Central memory CD8-positive, alpha-beta T cell (primary cell): ENCODE results near the gene TMEM271.
A peak's percentile ranks its signal among the peaks of the same experiment; 100 is the strongest.

Experiments
- ATAC-seq: fragments of 150-1000 bp; cut with Tn5 transposase; replicated peaks from 2 replicates; pipeline ENCODE4 v1.10.0; 2022; ENCODE audit warnings: mild to moderate bottlenecking, moderate FRiP score, moderate number of reproducible peaks; ENCODE audit not compliant: poor library complexity, severe bottlenecking; ENCODE audit errors: extremely low read depth
- DNase-seq, 2 donors: peaks; one replicate each; pipeline ENCODE4 v3.0.0; 2021; ENCODE audit warnings: low spot score in 2 of 2
- H3K27ac Mint-ChIP-seq: one replicate; pipeline ENCODE4 v1.8.0; 2022; ENCODE audit warnings: low read depth, mild to moderate bottlenecking, moderate library complexity, mixed read lengths
- H3K27me3 Mint-ChIP-seq: one replicate; pipeline ENCODE4 v1.8.0; 2022; ENCODE audit warnings: mixed read lengths
- H3K36me3 Mint-ChIP-seq: one replicate; pipeline ENCODE4 v1.8.0; 2022; ENCODE audit warnings: mild to moderate bottlenecking, moderate library complexity, mixed read lengths; ENCODE audit not compliant: insufficient read depth
- H3K4me1 Mint-ChIP-seq: one replicate; pipeline ENCODE4 v1.8.0; 2022; ENCODE audit warnings: mixed read lengths
- H3K4me3 Mint-ChIP-seq: one replicate; pipeline ENCODE4 v1.8.0; 2022; ENCODE audit warnings: mild to moderate bottlenecking, moderate library complexity, mixed read lengths
- H3K9me3 Mint-ChIP-seq: one replicate; pipeline ENCODE4 v1.8.0; 2022; ENCODE audit warnings: mixed read lengths

Gene TMEM271

GRCh38 chr4:536351-536972, 39.6 kb downstream of the TMEM271 start:
- H3K4me3 Mint-ChIP-seq: no peak overlapping the region
- H3K27me3 Mint-ChIP-seq: no peaks in the 10 kb centered on the region
- H3K36me3 Mint-ChIP-seq: peaks cover 7% of the 10 kb centered on the region
- H3K9me3 Mint-ChIP-seq: peaks cover 8% of the 10 kb centered on the region
- peaks cover 8% of the 10 kb centered on the region for H3K4me1 Mint-ChIP-seq
- ATAC-seq (no peak), DNase-seq (no peak)
- H3K27ac Mint-ChIP-seq: no peak overlapping the region

DNA sequence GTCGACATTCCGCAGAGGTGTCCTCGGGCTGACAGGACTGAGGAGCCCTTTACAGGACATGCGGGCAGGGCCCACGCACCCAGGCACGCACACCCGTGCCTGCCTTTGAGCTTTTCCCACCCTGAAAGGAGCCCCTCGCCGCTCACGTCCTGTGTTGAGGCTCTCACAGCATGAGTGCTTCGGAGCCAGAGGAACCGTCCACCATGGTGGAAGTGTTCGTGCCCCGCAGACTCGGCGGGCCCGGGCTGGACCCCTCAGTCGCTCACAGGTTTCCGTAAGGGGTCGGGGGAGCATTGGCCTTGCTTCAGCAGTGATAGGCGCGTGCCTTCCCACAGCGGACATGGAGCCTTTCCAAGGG, 40.2 kb downstream of the TMEM271 start:
- no peaks in the 10 kb centered on the region for H3K27me3 Mint-ChIP-seq
- H3K4me3 Mint-ChIP-seq: no peak overlapping the region
- H3K9me3 Mint-ChIP-seq: peaks cover 8% of the 10 kb centered on the region
- DNase-seq: no peak
- H3K27ac Mint-ChIP-seq: no peak overlapping the region
- H3K36me3 Mint-ChIP-seq: peaks cover 7% of the 10 kb centered on the region
- ATAC-seq: no peak
- peaks cover 8% of the 10 kb centered on the region for H3K4me1 Mint-ChIP-seq

- no peak for ATAC-seq
- peaks cover 8% of the 10 kb centered on the region for H3K9me3 Mint-ChIP-seq
- no peaks in the 10 kb centered on the region for H3K27me3 Mint-ChIP-seq
- no peak for DNase-seq
- peaks cover 9% of the 10 kb centered on the region for H3K36me3 Mint-ChIP-seq
- peaks cover 8% of the 10 kb centered on the region for H3K4me1 Mint-ChIP-seq
- H3K27ac Mint-ChIP-seq: no peak overlapping the region
- no peak overlapping the region for H3K4me3 Mint-ChIP-seq
These were observed 40.7 kb downstream of the TMEM271 start for GRCh38 chr4:535181-535923.

DNA sequence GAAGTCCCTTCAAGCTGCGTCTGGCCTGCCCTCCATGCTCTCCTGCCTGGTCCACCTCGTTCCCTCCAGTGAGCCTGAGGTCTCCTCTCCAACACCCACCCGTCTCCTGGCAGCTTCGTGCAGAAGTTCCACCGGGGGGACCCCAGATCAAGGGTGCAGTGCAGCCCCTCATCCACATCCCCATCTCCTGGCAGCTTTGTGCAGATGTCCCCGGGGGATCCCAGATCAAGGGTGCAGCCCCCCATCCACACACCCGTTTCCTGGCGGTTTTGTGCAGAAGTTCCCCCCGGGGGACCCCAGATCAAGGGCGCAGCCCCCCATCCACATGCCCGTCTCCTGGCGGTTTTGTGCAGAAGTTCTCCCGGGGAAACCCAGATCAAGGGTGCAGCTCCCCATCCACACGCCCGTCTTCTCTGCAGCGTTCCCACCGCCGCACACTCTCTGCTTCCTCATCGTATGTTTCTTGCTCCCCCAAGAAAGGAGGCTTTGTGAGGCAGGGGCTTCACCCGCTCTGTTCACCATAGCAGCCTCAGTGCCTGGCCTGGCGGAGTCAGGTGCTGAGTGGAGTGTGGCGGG, 41.4 kb downstream of the TMEM271 start:
- peak overlapping the region; percentile 44 for H3K27ac Mint-ChIP-seq
- no peaks in the 10 kb centered on the region for H3K27me3 Mint-ChIP-seq
- no peak for DNase-seq
- H3K4me1 Mint-ChIP-seq: peaks cover 8% of the 10 kb centered on the region
- peaks cover 8% of the 10 kb centered on the region for H3K9me3 Mint-ChIP-seq
- no peak overlapping the region for H3K4me3 Mint-ChIP-seq
- H3K36me3 Mint-ChIP-seq: peaks cover 15% of the 10 kb centered on the region
- no peak for ATAC-seq

DNA sequence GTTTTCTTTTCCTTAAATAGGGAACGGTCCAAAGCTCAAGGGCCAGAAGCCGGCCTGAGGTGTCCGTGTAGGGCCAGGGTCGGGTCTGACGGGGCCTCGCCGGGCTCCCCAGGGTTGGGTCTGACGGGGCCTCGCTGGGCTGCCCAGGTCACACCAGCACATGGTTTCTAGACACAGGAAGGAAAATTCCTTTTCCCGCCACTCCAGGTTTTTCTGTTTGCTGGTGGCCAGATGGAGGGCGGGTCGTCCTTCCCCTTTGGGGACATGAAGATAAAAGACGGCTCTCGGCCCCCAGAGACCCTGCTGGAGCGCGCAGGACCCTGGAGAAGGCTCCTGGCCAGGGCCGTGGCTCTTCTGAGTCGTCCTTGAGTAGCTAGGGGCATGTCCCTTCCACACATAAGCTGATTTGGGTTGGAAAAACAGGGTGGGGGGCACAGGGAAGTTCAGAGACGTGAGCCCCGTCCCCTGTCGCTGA, 42.0 kb downstream of the TMEM271 start:
- Mint-ChIP-seq H3K36me3 (peaks cover 15% of the 10 kb centered on the region), H3K27me3 (no peaks in the 10 kb centered on the region), H3K4me1 (peaks cover 8% of the 10 kb centered on the region), H3K9me3 (peaks cover 8% of the 10 kb centered on the region), H3K27ac (peak overlapping the region; percentile 44), H3K4me3 (no peak overlapping the region)
- ATAC-seq (no peak), DNase-seq (no peak)

DNA sequence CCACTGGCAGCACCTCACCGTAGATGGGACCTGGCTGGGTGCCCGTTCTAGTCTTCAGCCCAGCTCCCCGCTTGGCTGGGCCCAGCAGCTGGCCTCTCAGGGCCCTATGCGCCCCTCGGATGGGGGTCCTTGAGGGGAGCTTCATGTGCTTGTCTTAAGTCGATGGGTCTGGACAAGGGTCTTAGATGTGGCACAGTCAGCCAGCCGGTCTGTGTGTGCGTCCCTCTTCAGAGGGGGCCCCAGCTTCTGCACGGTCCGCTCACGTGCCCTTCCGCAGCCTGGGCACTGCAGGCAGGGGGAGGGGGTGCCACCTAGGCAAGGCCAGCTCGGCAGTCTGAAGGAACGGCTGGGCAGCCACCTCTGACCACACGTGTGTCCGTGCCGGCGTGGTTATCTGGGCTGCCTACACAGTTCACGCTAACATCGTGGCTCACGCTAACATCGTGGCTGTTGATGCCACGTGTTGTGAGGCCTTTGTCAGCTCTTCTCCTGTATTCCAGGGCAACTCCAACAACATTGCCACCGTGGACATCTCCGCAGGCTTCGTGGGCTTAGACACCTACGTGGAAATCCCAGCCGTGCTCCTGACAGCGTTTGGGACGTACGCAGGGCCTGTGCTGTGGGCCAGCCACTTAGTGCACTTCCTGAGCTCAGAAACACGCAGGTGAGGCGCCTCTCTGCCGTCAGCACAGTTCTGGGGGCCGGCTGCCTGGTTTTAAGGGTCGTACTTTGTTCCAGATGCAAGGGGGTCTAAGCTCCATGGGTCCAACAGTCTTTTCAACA, 42.6 kb downstream of the TMEM271 start:
- ATAC-seq: no peak
- Mint-ChIP-seq H3K27ac (no peak overlapping the region), H3K36me3 (peaks cover 18% of the 10 kb centered on the region)

GRCh38 chr4:532588-533317, 43.3 kb downstream of the TMEM271 start:
- no peak overlapping the region for H3K27ac Mint-ChIP-seq
- no peak for DNase-seq
- no peak for ATAC-seq
- H3K4me3 Mint-ChIP-seq: no peak overlapping the region
- peaks cover 8% of the 10 kb centered on the region for H3K4me1 Mint-ChIP-seq
- H3K27me3 Mint-ChIP-seq: no peaks in the 10 kb centered on the region
- peaks cover 8% of the 10 kb centered on the region for H3K9me3 Mint-ChIP-seq
- peaks cover 18% of the 10 kb centered on the region for H3K36me3 Mint-ChIP-seq

More for the DNA sequence above, 42.6 kb downstream of the TMEM271 start:
- no peak for DNase-seq
- H3K4me1 Mint-ChIP-seq: peaks cover 8% of the 10 kb centered on the region
- peaks cover 8% of the 10 kb centered on the region for H3K9me3 Mint-ChIP-seq
- H3K4me3 Mint-ChIP-seq: no peak overlapping the region
- H3K27me3 Mint-ChIP-seq: no peaks in the 10 kb centered on the region

- ATAC-seq (no peak), DNase-seq (no peak)
- Mint-ChIP-seq H3K4me3 (no peak overlapping the region), H3K27ac (no peak overlapping the region), H3K36me3 (peaks cover 18% of the 10 kb centered on the region), H3K4me1 (peaks cover 8% of the 10 kb centered on the region), H3K27me3 (no peaks in the 10 kb centered on the region), H3K9me3 (peaks cover 8% of the 10 kb centered on the region)
These were observed 44.2 kb downstream of the TMEM271 start for GRCh38 chr4:531721-532565.

- no peaks in the 10 kb centered on the region for H3K27me3 Mint-ChIP-seq
- H3K9me3 Mint-ChIP-seq: peaks cover 8% of the 10 kb centered on the region
- no peak overlapping the region for H3K27ac Mint-ChIP-seq
- peaks cover 18% of the 10 kb centered on the region for H3K36me3 Mint-ChIP-seq
- no peak overlapping the region for H3K4me3 Mint-ChIP-seq
- no peak for ATAC-seq
- H3K4me1 Mint-ChIP-seq: peaks cover 8% of the 10 kb centered on the region
- DNase-seq: no peak
These were observed 45.0 kb downstream of the TMEM271 start for GRCh38 chr4:531076-531475.

DNA sequence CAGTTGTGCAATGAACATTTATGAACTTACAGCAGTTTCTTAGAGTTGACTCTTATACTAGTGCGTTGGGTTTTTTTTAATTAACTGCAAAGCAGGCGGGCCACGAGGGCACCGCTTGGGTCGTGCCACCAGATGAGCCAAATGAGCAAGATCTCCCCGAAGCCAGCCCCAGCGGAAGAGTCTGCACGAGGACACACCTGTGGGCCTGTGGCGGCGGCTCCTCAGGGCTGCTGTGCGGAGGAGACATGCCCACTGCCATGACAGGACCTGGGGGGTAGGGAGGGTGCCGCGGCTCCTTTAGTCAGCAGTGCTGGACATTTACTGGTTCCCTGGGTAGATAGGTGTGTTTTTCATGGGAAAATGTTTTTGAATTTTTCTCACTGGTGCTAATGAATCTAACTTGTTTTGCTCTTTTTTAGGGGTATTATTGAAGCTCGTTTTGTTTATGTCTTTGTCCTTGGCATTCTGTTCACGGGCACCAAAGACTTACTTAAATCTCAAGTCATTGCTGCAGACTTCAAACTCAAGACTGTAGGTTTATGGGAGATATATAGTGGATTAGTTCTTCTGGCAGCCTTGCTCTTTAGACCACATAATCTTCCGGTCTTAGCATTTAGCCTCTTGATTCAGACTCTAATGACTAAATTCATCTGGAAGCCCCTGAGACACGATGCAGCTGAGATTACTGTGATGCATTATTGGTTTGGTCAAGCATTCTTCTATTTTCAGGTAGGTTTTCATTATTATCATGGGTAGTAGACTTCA, 45.9 kb downstream of the TMEM271 start:
- peaks cover 8% of the 10 kb centered on the region for H3K9me3 Mint-ChIP-seq
- ATAC-seq (no peak), DNase-seq (no peak)
- no peak overlapping the region for H3K4me3 Mint-ChIP-seq
- no peak overlapping the region for H3K27ac Mint-ChIP-seq
- no peaks in the 10 kb centered on the region for H3K27me3 Mint-ChIP-seq
- peaks cover 17% of the 10 kb centered on the region for H3K36me3 Mint-ChIP-seq
- H3K4me1 Mint-ChIP-seq: peaks cover 11% of the 10 kb centered on the region

DNA sequence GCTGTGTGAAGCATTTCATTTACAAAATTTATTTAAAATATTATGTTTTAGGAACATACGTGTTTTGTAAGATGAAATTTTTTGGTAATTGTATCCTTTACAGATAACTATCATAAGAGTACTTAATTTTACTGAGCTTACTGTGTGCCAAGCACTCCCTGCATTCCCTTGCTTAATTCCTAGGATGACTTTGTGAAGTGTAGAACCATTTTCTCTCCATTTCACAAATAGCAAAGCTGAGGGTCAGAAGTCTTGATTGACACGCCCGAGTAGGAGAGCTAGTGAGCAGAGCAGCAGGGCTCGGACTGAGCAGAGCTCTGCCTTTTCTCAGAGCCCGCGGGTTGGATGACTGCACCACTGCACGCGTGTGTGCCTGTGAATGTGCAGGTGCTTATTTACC, 46.5 kb downstream of the TMEM271 start:
- H3K9me3 Mint-ChIP-seq: peaks cover 8% of the 10 kb centered on the region
- DNase-seq: no peak
- peak overlapping the region; percentile 36 for H3K27ac Mint-ChIP-seq
- no peak overlapping the region for H3K4me3 Mint-ChIP-seq
- no peaks in the 10 kb centered on the region for H3K27me3 Mint-ChIP-seq
- H3K4me1 Mint-ChIP-seq: peaks cover 14% of the 10 kb centered on the region
- H3K36me3 Mint-ChIP-seq: peaks cover 16% of the 10 kb centered on the region
- no peak for ATAC-seq
